ENCODE measurements around the gene ABLIM1. TPM values are rescaled to one million over a fixed set of nuclear protein-coding genes. Genes with fewer than 3 reads are reported as not detected.
A peak's percentile ranks its signal among the peaks of the same experiment; 100 is the strongest.

The ABLIM1 gene
- total and polyA plus RNA-seq, 2 donors (not counting 1 experiment from before 2014, with no cell fraction given), result 5.3 to 13.6 TPM

DNA sequence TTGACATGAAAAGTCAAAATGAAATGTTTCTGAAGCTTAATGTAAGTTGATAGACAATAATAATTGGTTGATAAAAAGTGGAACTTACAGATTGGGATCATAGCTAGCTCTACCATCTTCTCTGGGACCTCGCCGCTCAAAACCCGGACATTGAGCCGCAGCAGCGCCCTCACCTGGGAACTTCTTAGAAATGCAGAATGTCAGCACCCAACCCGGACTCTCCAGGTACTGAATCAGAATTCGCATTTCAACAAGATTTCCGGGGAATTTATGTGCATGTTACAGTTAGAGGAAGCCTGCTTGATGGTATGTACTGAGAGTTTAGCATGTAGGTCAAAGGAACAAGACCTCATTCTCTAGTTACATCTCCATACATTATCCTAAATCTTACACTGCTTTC is 36.7 kb upstream of the ABLIM1 start:
- DNase-seq (ENCODE audit: low read depth in 2 of 2), result peak in 1 of 2 donors; percentile 36
- Histone ChIP-seq H2AFZ (ENCODE audit: low read length) (no peak overlapping the region), H3K9ac (ENCODE audit: insufficient read depth, low read length) (no peak overlapping the region), H4K20me1 (ENCODE audit: control insufficient read depth, extremely low read depth, insufficient read depth, low read length) (no peaks in the 10 kb centered on the region), H3K4me1 (ENCODE audit: control insufficient read depth, extremely low read depth, insufficient read depth, low read length) (peaks cover 4% of the 10 kb centered on the region), H3K4me3 (replicated peaks in 1 of 4; ENCODE audit: control extremely low read depth in 1 of 4, insufficient read depth in 1 of 4, low read depth in 3 of 4, low read length in 4 of 4) (no peak overlapping the region), H3K9me3 (ENCODE audit: control insufficient read depth, insufficient read depth, low read depth, low read length) (no peaks in the 10 kb centered on the region), H3K27me3 (ENCODE audit: control insufficient read depth, insufficient read depth, low read length) (no peaks in the 10 kb centered on the region), H3K27ac (ENCODE audit: insufficient read depth, low read length) (no peak overlapping the region), H3K79me2 (ENCODE audit: control insufficient read depth, insufficient read depth, low read length) (no peaks in the 10 kb centered on the region), H3K4me2 (ENCODE audit: extremely low read depth, insufficient read depth, low read length) (no peak overlapping the region), H3K36me3 (ENCODE audit: control insufficient read depth, insufficient read depth, low read length) (no peaks in the 10 kb centered on the region)
- TF ChIP-seq, protein P1, sequence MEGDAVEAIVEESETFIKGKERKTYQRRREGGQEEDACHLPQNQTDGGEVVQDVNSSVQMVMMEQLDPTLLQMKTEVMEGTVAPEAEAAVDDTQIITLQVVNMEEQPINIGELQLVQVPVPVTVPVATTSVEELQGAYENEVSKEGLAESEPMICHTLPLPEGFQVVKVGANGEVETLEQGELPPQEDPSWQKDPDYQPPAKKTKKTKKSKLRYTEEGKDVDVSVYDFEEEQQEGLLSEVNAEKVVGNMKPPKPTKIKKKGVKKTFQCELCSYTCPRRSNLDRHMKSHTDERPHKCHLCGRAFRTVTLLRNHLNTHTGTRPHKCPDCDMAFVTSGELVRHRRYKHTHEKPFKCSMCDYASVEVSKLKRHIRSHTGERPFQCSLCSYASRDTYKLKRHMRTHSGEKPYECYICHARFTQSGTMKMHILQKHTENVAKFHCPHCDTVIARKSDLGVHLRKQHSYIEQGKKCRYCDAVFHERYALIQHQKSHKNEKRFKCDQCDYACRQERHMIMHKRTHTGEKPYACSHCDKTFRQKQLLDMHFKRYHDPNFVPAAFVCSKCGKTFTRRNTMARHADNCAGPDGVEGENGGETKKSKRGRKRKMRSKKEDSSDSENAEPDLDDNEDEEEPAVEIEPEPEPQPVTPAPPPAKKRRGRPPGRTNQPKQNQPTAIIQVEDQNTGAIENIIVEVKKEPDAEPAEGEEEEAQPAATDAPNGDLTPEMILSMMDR (conservative IDR thresholded peaks at IDR 0.05 in 1 of 2, IDR thresholded peaks at IDR 0.05 in 1 of 2; ENCODE audit: low read depth in 1 of 2, low read length in 2 of 2), result peak; percentile 35 to 62
- TF ChIP-seq EZH2 (IDR thresholded peaks at IDR 0.05; ENCODE audit: low read length, missing control alignments), result no peak

DNA sequence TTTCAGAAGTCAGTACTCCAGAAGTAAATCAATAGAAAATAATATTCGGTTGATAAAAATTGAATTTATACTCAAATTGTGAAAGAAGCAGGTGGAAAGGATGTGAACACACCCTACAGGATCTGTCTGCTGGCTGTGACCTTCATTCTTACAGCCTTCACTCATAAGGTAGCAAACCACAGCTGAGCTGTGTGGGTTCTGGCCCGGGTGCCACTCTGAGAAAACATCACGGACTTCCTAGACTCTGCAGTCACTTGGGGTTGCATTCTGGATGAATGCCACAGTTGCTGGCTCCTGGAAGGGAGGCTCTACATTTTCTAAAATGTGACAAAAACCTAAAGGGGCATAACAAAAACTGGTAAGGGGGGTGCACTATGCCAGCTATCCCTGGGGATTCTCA is 36.0 kb upstream of the ABLIM1 start:
- peak in 1 of 2 donors; percentile 61 for DNase-seq (ENCODE audit: low read depth in 2 of 2)
- Histone ChIP-seq H3K4me3 (replicated peaks in 1 of 4; ENCODE audit: control extremely low read depth in 1 of 4, insufficient read depth in 1 of 4, low read depth in 3 of 4, low read length in 4 of 4) (no peak overlapping the region), H3K36me3 (ENCODE audit: control insufficient read depth, insufficient read depth, low read length) (no peaks in the 10 kb centered on the region), H4K20me1 (ENCODE audit: control insufficient read depth, extremely low read depth, insufficient read depth, low read length) (no peaks in the 10 kb centered on the region), H3K4me1 (ENCODE audit: control insufficient read depth, extremely low read depth, insufficient read depth, low read length) (peaks cover 4% of the 10 kb centered on the region), H3K9ac (ENCODE audit: insufficient read depth, low read length) (no peak overlapping the region), H3K4me2 (ENCODE audit: extremely low read depth, insufficient read depth, low read length) (no peak overlapping the region), H3K79me2 (ENCODE audit: control insufficient read depth, insufficient read depth, low read length) (no peaks in the 10 kb centered on the region), H3K27ac (ENCODE audit: insufficient read depth, low read length) (no peak overlapping the region), H3K27me3 (ENCODE audit: control insufficient read depth, insufficient read depth, low read length) (no peaks in the 10 kb centered on the region), H3K9me3 (ENCODE audit: control insufficient read depth, insufficient read depth, low read depth, low read length) (no peaks in the 10 kb centered on the region), H2AFZ (ENCODE audit: low read length) (no peak overlapping the region)
- TF ChIP-seq, protein P1 (conservative IDR thresholded peaks at IDR 0.05 in 1 of 2, IDR thresholded peaks at IDR 0.05 in 1 of 2; ENCODE audit: low read depth in 1 of 2, low read length in 2 of 2), result no peak
- no peak for TF ChIP-seq EZH2 (IDR thresholded peaks at IDR 0.05; ENCODE audit: low read length, missing control alignments)

DNA sequence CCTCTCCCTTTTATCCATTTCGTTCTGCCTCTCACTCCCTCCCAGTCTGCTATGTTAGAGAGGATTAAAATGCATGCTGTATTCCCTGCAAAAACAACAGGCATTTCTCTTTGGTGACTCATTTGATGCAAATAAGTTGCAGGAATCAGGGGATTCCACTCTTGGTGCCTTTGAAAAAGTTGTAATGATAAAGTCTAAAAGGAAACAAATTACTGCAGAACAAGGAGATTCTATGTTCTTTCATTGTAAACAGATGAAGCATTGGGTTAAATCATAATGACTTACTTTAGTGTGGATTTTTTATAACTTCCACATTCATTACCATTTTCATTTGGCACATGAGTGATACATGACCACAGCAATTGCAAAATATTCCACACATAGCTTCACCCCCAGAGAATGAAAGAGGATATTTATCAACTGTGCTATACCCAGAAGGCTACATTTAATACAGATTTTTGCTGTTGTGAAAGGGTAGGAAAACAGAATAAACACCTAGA is 33.4 kb upstream of the ABLIM1 start:
- H4K20me1 ChIP-seq (ENCODE audit: control insufficient read depth, extremely low read depth, insufficient read depth, low read length), result no peaks in the 10 kb centered on the region
- no peak for TF ChIP-seq EZH2 (IDR thresholded peaks at IDR 0.05; ENCODE audit: low read length, missing control alignments)
- TF ChIP-seq, protein P1 (conservative IDR thresholded peaks at IDR 0.05 in 1 of 2, IDR thresholded peaks at IDR 0.05 in 1 of 2; ENCODE audit: low read depth in 1 of 2, low read length in 2 of 2), result no peak
- no peaks in the 10 kb centered on the region for H3K79me2 ChIP-seq (ENCODE audit: control insufficient read depth, insufficient read depth, low read length)
- H3K27me3 ChIP-seq (ENCODE audit: control insufficient read depth, insufficient read depth, low read length), result no peaks in the 10 kb centered on the region
- no peak overlapping the region for H3K4me3 ChIP-seq (replicated peaks in 1 of 4; ENCODE audit: control extremely low read depth in 1 of 4, insufficient read depth in 1 of 4, low read depth in 3 of 4, low read length in 4 of 4)
- H2AFZ ChIP-seq (ENCODE audit: low read length), result no peak overlapping the region
- peak; percentile 38 to 79 for DNase-seq (ENCODE audit: low read depth in 2 of 2)
- peaks cover 4% of the 10 kb centered on the region for H3K4me1 ChIP-seq (ENCODE audit: control insufficient read depth, extremely low read depth, insufficient read depth, low read length)
- H3K9me3 ChIP-seq (ENCODE audit: control insufficient read depth, insufficient read depth, low read depth, low read length), result no peaks in the 10 kb centered on the region
- no peak overlapping the region for H3K9ac ChIP-seq (ENCODE audit: insufficient read depth, low read length)
- no peak overlapping the region for H3K27ac ChIP-seq (ENCODE audit: insufficient read depth, low read length)
- H3K36me3 ChIP-seq (ENCODE audit: control insufficient read depth, insufficient read depth, low read length), result no peaks in the 10 kb centered on the region
- no peak overlapping the region for H3K4me2 ChIP-seq (ENCODE audit: extremely low read depth, insufficient read depth, low read length)

Measured in fibroblast of lung (primary cell).